Peyer's patch (tissue), 4 donors: ENCODE results near the gene TSKS. TPM values are rescaled to one million over a fixed set of nuclear protein-coding genes. Genes with fewer than 3 reads are reported as not detected.
"Not testable (repeated sequence)": the region's sequence is repeated elsewhere in the genome, so short reads cannot be mapped to it uniquely, and the experiment has no call there.

ENCODE experiments used
- DNase-seq, 3 donors: peaks; one replicate each; pipeline ENCODE4 v3.0.0-alpha.2; 2017 to 2019
- H3K27ac ChIP-seq, 4 donors: fragments of 200-600 bp; sonication (generic); one replicate each; pipeline ENCODE4 v1.5.1; 2016 to 2019
- H3K27me3 ChIP-seq, 2 donors: fragments of 200-600 bp; sonication (generic); one replicate each; pipeline ENCODE4 v1.5.1; 2019
- H3K36me3 ChIP-seq, 3 donors: fragments of 200-600 bp; sonication (generic); one replicate each; pipeline ENCODE4 v1.5.1; 2016 to 2019
- H3K4me1 ChIP-seq, 4 donors: fragments of 200-600 bp; sonication (generic); one replicate each; pipeline ENCODE4 v1.5.1; 2016 to 2019
- H3K4me3 ChIP-seq, 4 donors: fragments of 200-600 bp; sonication (generic); 1 replicate in 3 of 4; 2 replicates in 1 of 4; pipeline ENCODE4 v1.5.1; 2016 to 2019; ENCODE audit warnings: mild to moderate bottlenecking in 1 of 4
- H3K9me3 ChIP-seq, 4 donors: fragments of 200-600 bp; sonication (generic); one replicate each; pipeline ENCODE4 v1.5.1; 2016 to 2019; ENCODE audit warnings: mild to moderate bottlenecking in 1 of 4
- CTCF ChIP-seq, 6 experiments: fragments of 450-650 bp in 4 of 6; fragments of 200-600 bp in 2 of 6; sonication (generic) in 1 of 6; IDR thresholded peaks; one replicate each; pipeline ENCODE4 v1.5.1; 2017 to 2019; ENCODE audit warnings: antibody characterized with exemption in 6 of 6, mild to moderate bottlenecking in 3 of 6, moderate library complexity in 1 of 6
- POLR2A ChIP-seq, 2 donors: fragments of 450-650 bp; IDR thresholded peaks; one replicate each; pipeline ENCODE4 v1.5.1; 2017; ENCODE audit warnings: antibody characterized with exemption in 2 of 2, mild to moderate bottlenecking in 2 of 2, moderate library complexity in 2 of 2
- total RNA-seq, 4 donors: library from RNA; depleted of rRNA; stranded (reverse); fragments of >200 nt; gene quantifications; one replicate each; pipeline ENCODE4 v1.1.0, GENCODE V29; 2016

TSKS gene
- total RNA-seq, 4 donors from 2014 or later, result not detected

- no peak overlapping the region for H3K27ac ChIP-seq
- TF ChIP-seq POLR2A (IDR thresholded peaks at IDR 0.05), result no peak
- no peak for TF ChIP-seq CTCF (IDR thresholded peaks at IDR 0.05)
- DNase-seq, result no peak
- no peaks in the 10 kb centered on the region for H3K36me3 ChIP-seq
- no peaks in the 10 kb centered on the region for H3K4me1 ChIP-seq
- no peaks in the 10 kb centered on the region for H3K27me3 ChIP-seq
- H3K9me3 ChIP-seq, result no peaks in the 10 kb centered on the region
- H3K4me3 ChIP-seq, result no peak overlapping the region
These were observed 35.7 kb downstream of the TSKS start for GRCh38 chr19:49727217-49728030.

- DNase-seq, H3K27me3 ChIP-seq, H3K27ac ChIP-seq, H3K4me3 ChIP-seq, H3K36me3 ChIP-seq, H3K4me1 ChIP-seq, H3K9me3 ChIP-seq: not testable (repeated sequence)
These were observed 43.7 kb downstream of the TSKS start for GRCh38 chr19:49719420-49719819.

- TF ChIP-seq CTCF (IDR thresholded peaks at IDR 0.05) (no peak), POLR2A (IDR thresholded peaks at IDR 0.05) (no peak)
- no peaks in the 10 kb centered on the region for H3K4me1 ChIP-seq
- H3K27me3 ChIP-seq, result no peaks in the 10 kb centered on the region
- no peaks in the 10 kb centered on the region for H3K36me3 ChIP-seq
- H3K9me3 ChIP-seq, result no peaks in the 10 kb centered on the region
- H3K4me3 ChIP-seq, result no peak overlapping the region
- no peak overlapping the region for H3K27ac ChIP-seq
- no peak for DNase-seq
These were observed 44.1 kb downstream of the TSKS start for GRCh38 chr19:49718991-49719390.

GRCh38 chr19:49718511-49718910 is 44.6 kb downstream of the TSKS start:
- no peaks in the 10 kb centered on the region for H3K36me3 ChIP-seq
- no peaks in the 10 kb centered on the region for H3K9me3 ChIP-seq
- H3K4me1 ChIP-seq, result no peaks in the 10 kb centered on the region
- H3K4me3 ChIP-seq, result no peak overlapping the region
- H3K27ac ChIP-seq, result no peak overlapping the region
- TF ChIP-seq POLR2A (IDR thresholded peaks at IDR 0.05) (no peak), CTCF (IDR thresholded peaks at IDR 0.05) (no peak)
- no peaks in the 10 kb centered on the region for H3K27me3 ChIP-seq
- DNase-seq, result no peak

- H3K27ac ChIP-seq, result no peak overlapping the region
- H3K4me3 ChIP-seq, result no peak overlapping the region
- TF ChIP-seq POLR2A (IDR thresholded peaks at IDR 0.05) (no peak), CTCF (IDR thresholded peaks at IDR 0.05) (no peak)
- H3K36me3 ChIP-seq, result no peaks in the 10 kb centered on the region
- no peaks in the 10 kb centered on the region for H3K4me1 ChIP-seq
- no peak for DNase-seq
- H3K9me3 ChIP-seq, result no peaks in the 10 kb centered on the region
- H3K27me3 ChIP-seq, result no peaks in the 10 kb centered on the region
These were observed 47.0 kb downstream of the TSKS start for GRCh38 chr19:49716154-49716553.

GRCh38 chr19:49713236-49713845 is 49.8 kb downstream of the TSKS start:
- Histone ChIP-seq H3K36me3 (no peaks in the 10 kb centered on the region), H3K4me1 (no peaks in the 10 kb centered on the region), H3K27ac (no peak overlapping the region), H3K4me3 (no peak overlapping the region), H3K9me3 (no peaks in the 10 kb centered on the region), H3K27me3 (no peaks in the 10 kb centered on the region)
- no peak for DNase-seq
- TF ChIP-seq POLR2A (IDR thresholded peaks at IDR 0.05), result no peak
- no peak for TF ChIP-seq CTCF (IDR thresholded peaks at IDR 0.05)
